Suprapubic skin (tissue), 2 donors: ENCODE measurements around the gene RUFY3.

Source experiments
- EP300 ChIP-seq: sonication (generic); formaldehyde crosslinking; IDR thresholded peaks from one replicate; pipeline ENCODE4 v1.6.1; 2017; ENCODE audit warnings: antibody characterized with exemption
- POLR2A ChIP-seq, 2 donors: fragments of 450-650 bp; IDR thresholded peaks; one replicate each; pipeline ENCODE4 v1.6.1; 2017; ENCODE audit warnings: antibody characterized with exemption in 2 of 2, mild to moderate bottlenecking in 2 of 2, moderate library complexity in 2 of 2

DNA sequence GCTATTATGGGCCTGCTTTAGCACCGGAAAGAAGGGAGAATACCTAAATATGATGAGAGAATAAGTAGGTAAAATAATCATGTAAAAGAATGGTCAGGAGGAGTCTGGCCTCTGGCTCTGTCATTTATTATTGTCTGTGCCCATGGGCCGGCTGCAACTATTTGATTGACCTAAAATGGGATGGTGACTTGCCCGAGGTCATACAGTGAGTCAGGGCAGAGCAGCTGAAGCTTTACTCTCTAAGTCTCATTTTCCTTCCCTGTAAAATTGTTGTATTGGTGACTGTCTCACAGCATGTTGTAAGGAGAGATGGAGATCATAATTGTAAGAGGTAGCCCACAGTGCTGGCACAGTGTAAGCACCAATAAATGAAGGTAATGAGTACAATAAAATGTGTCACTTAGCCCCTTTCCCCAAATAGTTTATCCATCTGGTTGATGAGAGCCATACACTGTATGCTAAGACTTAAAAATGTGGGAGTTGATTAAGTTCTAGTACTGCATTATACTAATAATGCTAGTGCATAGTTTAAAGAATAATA, 39.6 kb downstream of the RUFY3 start:
- TF ChIP-seq POLR2A (IDR thresholded peaks at IDR 0.05) = no peak
- TF ChIP-seq EP300 = no peak
